Neuronal stem cell (in vitro differentiated cells): ENCODE measurements around the gene REC114.

Experiments
- DNase-seq: peaks from one replicate; pipeline ENCODE4 v3.0.0-alpha.2; 2013; ENCODE audit warnings: low spot score
- H2AFZ ChIP-seq: one replicate; pipeline ENCODE4 v1.6.1; 2013; ENCODE audit warnings: mild to moderate bottlenecking, low read length, inconsistent platforms
- H2AK5ac ChIP-seq: 2 replicates; pipeline ENCODE4 v1.6.1; 2013; ENCODE audit warnings: low read depth, mild to moderate bottlenecking, inconsistent platforms, low read length, moderate library complexity, mixed read lengths
- H2BK120ac ChIP-seq: 2 replicates; pipeline ENCODE4 v1.6.1; 2013; ENCODE audit warnings: low read depth, mild to moderate bottlenecking, inconsistent platforms, low read length, moderate library complexity, mixed read lengths
- H2BK12ac ChIP-seq: one replicate; pipeline ENCODE4 v1.6.1; 2013; ENCODE audit warnings: low read length, inconsistent platforms
- H2BK15ac ChIP-seq: 2 replicates; pipeline ENCODE4 v1.6.1; 2013; ENCODE audit warnings: mild to moderate bottlenecking, low read length, inconsistent platforms, mixed read lengths
- H2BK5ac ChIP-seq: one replicate; pipeline ENCODE4 v1.6.1; 2013; ENCODE audit warnings: inconsistent platforms, mild to moderate bottlenecking, low read length, moderate library complexity
- H3K14ac ChIP-seq: one replicate; pipeline ENCODE4 v1.6.1; 2013; ENCODE audit warnings: low read length, inconsistent platforms
- H3K18ac ChIP-seq: 2 replicates; pipeline ENCODE4 v1.6.1; 2013; ENCODE audit warnings: low read length, inconsistent platforms
- H3K23ac ChIP-seq: 2 replicates; pipeline ENCODE4 v1.6.1; 2013; ENCODE audit warnings: low read depth, mild to moderate bottlenecking, mixed read lengths, low read length, inconsistent platforms; ENCODE audit not compliant: poor library complexity
- H3K27ac ChIP-seq: replicated peaks from 3 replicates; pipeline ENCODE4 v1.5.1; 2013; ENCODE audit warnings: low read length, inconsistent platforms
- H3K27me3 ChIP-seq, 3 experiments: 2 replicates each; pipeline ENCODE4 v1.6.1; 2013; ENCODE audit warnings: low read length in 3 of 3, mild to moderate bottlenecking in 2 of 3, inconsistent platforms in 1 of 3, low read depth in 1 of 3, mixed read lengths in 1 of 3, moderate library complexity in 1 of 3; ENCODE audit not compliant: control insufficient read depth in 3 of 3, insufficient read depth in 3 of 3
- H3K36me3 ChIP-seq, 2 donors: replicated peaks in 1 of 2; 2 replicates each; pipeline ENCODE4 v1.6.1; 2013; ENCODE audit warnings: low read length in 2 of 2; ENCODE audit not compliant: control insufficient read depth in 2 of 2, insufficient read depth in 2 of 2
- H3K4ac ChIP-seq: 2 replicates; pipeline ENCODE4 v1.6.1; 2013; ENCODE audit warnings: inconsistent platforms, mild to moderate bottlenecking, low read length, moderate library complexity
- H3K4me1 ChIP-seq, 2 donors: 1 replicate in 1 of 2; 2 replicates in 1 of 2; pipeline ENCODE4 v1.6.1; 2013; ENCODE audit warnings: low read length in 2 of 2, low read depth in 1 of 2; ENCODE audit not compliant: control insufficient read depth in 2 of 2, insufficient read depth in 1 of 2
- H3K4me2 ChIP-seq: one replicate; pipeline ENCODE4 v1.6.1; 2013; ENCODE audit warnings: mild to moderate bottlenecking, low read length, inconsistent platforms; ENCODE audit not compliant: insufficient read depth, poor library complexity, severe bottlenecking
- H3K4me3 ChIP-seq, 2 donors: 2 replicates each; pipeline ENCODE4 v1.5.1; 2013; ENCODE audit warnings: low read length in 2 of 2, mild to moderate bottlenecking in 2 of 2, inconsistent platforms in 1 of 2, moderate library complexity in 1 of 2
- H3K79me1 ChIP-seq: one replicate; pipeline ENCODE4 v1.6.1; 2013; ENCODE audit warnings: low read depth, mild to moderate bottlenecking, inconsistent platforms, low read length, moderate library complexity
- H3K9ac ChIP-seq: one replicate; pipeline ENCODE4 v1.6.1; 2013; ENCODE audit warnings: mild to moderate bottlenecking, low read depth, low read length, inconsistent platforms; ENCODE audit not compliant: poor library complexity
- H3K9me3 ChIP-seq, 2 donors: replicated peaks in 1 of 2; 2 replicates each; pipeline versions ENCODE3 to v1.6.1; 2013; ENCODE audit warnings: low read length in 2 of 2, mild to moderate bottlenecking in 2 of 2, inconsistent platforms in 1 of 2, low read depth in 1 of 2, mixed read lengths in 1 of 2, moderate library complexity in 1 of 2; ENCODE audit not compliant: control insufficient read depth in 2 of 2, insufficient read depth in 1 of 2
- H4K8ac ChIP-seq: one replicate; pipeline ENCODE4 v1.6.1; 2013; ENCODE audit warnings: low read depth, mild to moderate bottlenecking, inconsistent platforms, low read length, moderate library complexity
- H4K91ac ChIP-seq: one replicate; pipeline ENCODE4 v1.6.1; 2013; ENCODE audit warnings: low read length, low read depth, mild to moderate bottlenecking, inconsistent platforms; ENCODE audit not compliant: poor library complexity
- WGBS, 2 donors: extraction: QIAGEN DNeasy Blood & Tissue Kit; methylation state at CpG; one replicate each; pipeline ENCODE4 v1.1.7; 2013; ENCODE audit warnings: missing lambda C conversion rate in 2 of 2, mixed read lengths in 1 of 2; ENCODE audit not compliant: insufficient read length in 2 of 2, insufficient replicate concordance in 1 of 2; ENCODE audit errors: extremely low coverage in 2 of 2; 5-methylcytosine and 5-hydroxymethylcytosine counted together

REC114 gene

GRCh38 chr15:73493922-73494321 lies 51.0 kb downstream of the REC114 start:
- Histone ChIP-seq H3K36me3 (no peaks in the 10 kb centered on the region), H2AK5ac (no peak overlapping the region), H3K9me3 (no peaks in the 10 kb centered on the region), H3K4ac (no peak overlapping the region), H3K18ac (no peak overlapping the region), H3K79me1 (no peaks in the 10 kb centered on the region), H2BK15ac (no peak overlapping the region), H3K4me1 (no peaks in the 10 kb centered on the region), H3K27ac (no peak overlapping the region), H3K27me3 (peaks cover 0 to 19% (median 0%) of the 10 kb centered on the region in 3 experiments), H2BK12ac (no peak overlapping the region), H2AFZ (no peak overlapping the region), H4K8ac (no peak overlapping the region), H3K23ac (no peak overlapping the region), H3K14ac (no peak overlapping the region), H4K91ac (no peak overlapping the region), H3K4me3 (no peak overlapping the region), H3K4me2 (no peak overlapping the region), H2BK120ac (no peak overlapping the region), H3K9ac (no peak overlapping the region), H2BK5ac (no peak overlapping the region)
- WGBS, 2 donors = no CpG with 5 or more reads among the region's 2 CpGs
- no peak for DNase-seq

- Histone ChIP-seq H3K4ac (no peak overlapping the region), H4K91ac (no peak overlapping the region), H3K9me3 (no peaks in the 10 kb centered on the region), H2BK120ac (no peak overlapping the region), H3K79me1 (no peaks in the 10 kb centered on the region), H3K4me1 (no peaks in the 10 kb centered on the region), H3K27me3 (peaks cover 0 to 30% (median 0%) of the 10 kb centered on the region in 3 experiments), H3K36me3 (no peaks in the 10 kb centered on the region), H3K4me3 (no peak overlapping the region), H2BK5ac (no peak overlapping the region), H3K18ac (no peak overlapping the region), H3K9ac (no peak overlapping the region), H3K4me2 (no peak overlapping the region), H4K8ac (no peak overlapping the region), H3K23ac (no peak overlapping the region), H2AK5ac (no peak overlapping the region), H3K27ac (no peak overlapping the region), H2BK12ac (no peak overlapping the region), H2BK15ac (no peak overlapping the region), H3K14ac (no peak overlapping the region), H2AFZ (no peak overlapping the region)
- no peak for DNase-seq
- no CpG with 5 or more reads among the region's 3 CpGs for WGBS, 2 donors
Measured at GRCh38 chr15:73495181-73495580, 52.2 kb downstream of the REC114 start.

- H2AK5ac ChIP-seq = no peak overlapping the region
- H2AFZ ChIP-seq = no peak overlapping the region
- H3K36me3 ChIP-seq = no peaks in the 10 kb centered on the region
- no peak overlapping the region for H3K18ac ChIP-seq
- no peaks in the 10 kb centered on the region for H3K4me1 ChIP-seq
- no peak overlapping the region for H3K27ac ChIP-seq
- no peak overlapping the region for H2BK12ac ChIP-seq
- no peak for DNase-seq
- H3K4me3 ChIP-seq = no peak overlapping the region
- H4K91ac ChIP-seq = no peak overlapping the region
- no peak overlapping the region for H3K4me2 ChIP-seq
- H3K27me3 ChIP-seq = peaks cover 0 to 14% (median 0%) of the 10 kb centered on the region in 3 experiments
- H3K4ac ChIP-seq = no peak overlapping the region
- no peak overlapping the region for H2BK15ac ChIP-seq
- no peak overlapping the region for H3K23ac ChIP-seq
- no peaks in the 10 kb centered on the region for H3K9me3 ChIP-seq
- H2BK120ac ChIP-seq = no peak overlapping the region
- H2BK5ac ChIP-seq = no peak overlapping the region
- H3K79me1 ChIP-seq = no peaks in the 10 kb centered on the region
- H3K14ac ChIP-seq = no peak overlapping the region
- no peak overlapping the region for H3K9ac ChIP-seq
- no peak overlapping the region for H4K8ac ChIP-seq
Measured at GRCh38 chr15:73500696-73501095, 57.7 kb downstream of the REC114 start.

DNA sequence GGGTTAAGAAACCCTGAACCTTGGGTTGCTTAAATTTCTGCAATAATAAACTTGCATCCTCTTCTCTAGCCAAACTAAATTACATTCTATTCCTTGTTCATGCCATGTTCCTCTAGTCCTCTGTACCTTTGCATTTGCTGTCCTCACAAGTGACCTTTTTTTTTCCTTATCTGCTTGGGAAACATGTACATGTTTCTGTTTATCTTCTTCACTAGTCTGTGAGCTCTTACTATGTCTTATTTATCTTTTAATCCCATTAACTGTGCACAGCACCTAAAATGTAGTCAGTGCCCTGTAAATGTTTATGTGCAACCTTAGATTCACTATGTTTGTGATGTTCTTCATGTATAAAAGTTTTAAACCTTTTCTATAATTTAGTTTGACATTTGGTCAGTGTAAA lies 61.9 kb downstream of the REC114 start:
- H3K9me3 ChIP-seq = no peaks in the 10 kb centered on the region
- H2BK5ac ChIP-seq = no peak overlapping the region
- no peak overlapping the region for H3K4me2 ChIP-seq
- H2AFZ ChIP-seq = no peak overlapping the region
- H4K91ac ChIP-seq = no peak overlapping the region
- H3K23ac ChIP-seq = no peak overlapping the region
- peaks cover 0 to 5% (median 0%) of the 10 kb centered on the region in 3 experiments for H3K27me3 ChIP-seq
- H2BK15ac ChIP-seq = no peak overlapping the region
- H3K36me3 ChIP-seq = no peaks in the 10 kb centered on the region
- H3K4me3 ChIP-seq = no peak overlapping the region
- no peak overlapping the region for H3K9ac ChIP-seq
- H3K4ac ChIP-seq = no peak overlapping the region
- no peak overlapping the region for H4K8ac ChIP-seq
- H3K79me1 ChIP-seq = no peaks in the 10 kb centered on the region
- H3K14ac ChIP-seq = no peak overlapping the region
- no peak for DNase-seq
- H3K4me1 ChIP-seq = no peaks in the 10 kb centered on the region
- no peak overlapping the region for H2AK5ac ChIP-seq
- no peak overlapping the region for H3K18ac ChIP-seq
- no peak overlapping the region for H2BK120ac ChIP-seq
- H2BK12ac ChIP-seq = no peak overlapping the region
- H3K27ac ChIP-seq = no peak overlapping the region
